WTC11 (cell line): ENCODE results near the gene MESP2.

ENCODE experiments used
- CREB1 ChIP-seq: sonication (generic); formaldehyde crosslinking; IDR thresholded peaks from 2 replicates; pipeline ENCODE4 v1.8.0; 2023; ENCODE audit warnings: mild to moderate bottlenecking, missing genetic modification reagents
- NR3C1 ChIP-seq: sonication (generic); formaldehyde crosslinking; conservative IDR thresholded peaks from 2 replicates; pipeline ENCODE4 v1.8.1; 2023; ENCODE audit warnings: low read depth, mild to moderate bottlenecking, missing genetic modification reagents
- OVOL2 ChIP-seq: fragments of 250-450 bp; sonication (Bioruptor Pico); IDR thresholded peaks from 2 replicates; pipeline ENCODE4 v1.9.0; 2021; ENCODE audit warnings: mild to moderate bottlenecking, borderline replicate concordance
- ZNF396 ChIP-seq: fragments of 250-450 bp; sonication (Bioruptor Pico); IDR thresholded peaks from 2 replicates; pipeline ENCODE4 v1.8.0; 2021; ENCODE audit warnings: mild to moderate bottlenecking, moderate library complexity, borderline replicate concordance
- TF ChIP-seq, protein P1 (sequence below): fragments of 200-600 bp; IDR thresholded peaks from 2 replicates; pipeline ENCODE4 v1.8.0; 2022; ENCODE audit warnings: antibody characterized with exemption
- TF ChIP-seq, protein P2 (sequence below): sonication (generic); formaldehyde crosslinking; IDR thresholded peaks from 2 replicates; pipeline ENCODE4 v1.8.0; 2022; ENCODE audit warnings: mild to moderate bottlenecking, missing genetic modification reagents
- TF ChIP-seq, protein P3 (sequence below): sonication (generic); formaldehyde crosslinking; IDR thresholded peaks from 2 replicates; pipeline ENCODE4 v1.8.1; 2022; ENCODE audit warnings: low read depth, missing genetic modification reagents, borderline replicate concordance

- TF ChIP-seq OVOL2 (CRISPR knock-in tag): no peak
- TF ChIP-seq, protein P1, sequence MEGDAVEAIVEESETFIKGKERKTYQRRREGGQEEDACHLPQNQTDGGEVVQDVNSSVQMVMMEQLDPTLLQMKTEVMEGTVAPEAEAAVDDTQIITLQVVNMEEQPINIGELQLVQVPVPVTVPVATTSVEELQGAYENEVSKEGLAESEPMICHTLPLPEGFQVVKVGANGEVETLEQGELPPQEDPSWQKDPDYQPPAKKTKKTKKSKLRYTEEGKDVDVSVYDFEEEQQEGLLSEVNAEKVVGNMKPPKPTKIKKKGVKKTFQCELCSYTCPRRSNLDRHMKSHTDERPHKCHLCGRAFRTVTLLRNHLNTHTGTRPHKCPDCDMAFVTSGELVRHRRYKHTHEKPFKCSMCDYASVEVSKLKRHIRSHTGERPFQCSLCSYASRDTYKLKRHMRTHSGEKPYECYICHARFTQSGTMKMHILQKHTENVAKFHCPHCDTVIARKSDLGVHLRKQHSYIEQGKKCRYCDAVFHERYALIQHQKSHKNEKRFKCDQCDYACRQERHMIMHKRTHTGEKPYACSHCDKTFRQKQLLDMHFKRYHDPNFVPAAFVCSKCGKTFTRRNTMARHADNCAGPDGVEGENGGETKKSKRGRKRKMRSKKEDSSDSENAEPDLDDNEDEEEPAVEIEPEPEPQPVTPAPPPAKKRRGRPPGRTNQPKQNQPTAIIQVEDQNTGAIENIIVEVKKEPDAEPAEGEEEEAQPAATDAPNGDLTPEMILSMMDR: no peak
- no peak for TF ChIP-seq ZNF396 (CRISPR knock-in tag)
- TF ChIP-seq CREB1 (CRISPR knock-in tag): no peak
- TF ChIP-seq NR3C1: no peak
- TF ChIP-seq, protein P2, sequence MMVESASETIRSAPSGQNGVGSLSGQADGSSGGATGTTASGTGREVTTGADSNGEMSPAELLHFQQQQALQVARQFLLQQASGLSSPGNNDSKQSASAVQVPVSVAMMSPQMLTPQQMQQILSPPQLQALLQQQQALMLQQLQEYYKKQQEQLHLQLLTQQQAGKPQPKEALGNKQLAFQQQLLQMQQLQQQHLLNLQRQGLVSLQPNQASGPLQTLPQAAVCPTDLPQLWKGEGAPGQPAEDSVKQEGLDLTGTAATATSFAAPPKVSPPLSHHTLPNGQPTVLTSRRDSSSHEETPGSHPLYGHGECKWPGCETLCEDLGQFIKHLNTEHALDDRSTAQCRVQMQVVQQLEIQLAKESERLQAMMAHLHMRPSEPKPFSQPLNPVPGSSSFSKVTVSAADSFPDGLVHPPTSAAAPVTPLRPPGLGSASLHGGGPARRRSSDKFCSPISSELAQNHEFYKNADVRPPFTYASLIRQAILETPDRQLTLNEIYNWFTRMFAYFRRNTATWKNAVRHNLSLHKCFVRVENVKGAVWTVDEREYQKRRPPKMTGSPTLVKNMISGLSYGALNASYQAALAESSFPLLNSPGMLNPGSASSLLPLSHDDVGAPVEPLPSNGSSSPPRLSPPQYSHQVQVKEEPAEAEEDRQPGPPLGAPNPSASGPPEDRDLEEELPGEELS (CRISPR knock-in tag): no peak
- TF ChIP-seq, protein P3, sequence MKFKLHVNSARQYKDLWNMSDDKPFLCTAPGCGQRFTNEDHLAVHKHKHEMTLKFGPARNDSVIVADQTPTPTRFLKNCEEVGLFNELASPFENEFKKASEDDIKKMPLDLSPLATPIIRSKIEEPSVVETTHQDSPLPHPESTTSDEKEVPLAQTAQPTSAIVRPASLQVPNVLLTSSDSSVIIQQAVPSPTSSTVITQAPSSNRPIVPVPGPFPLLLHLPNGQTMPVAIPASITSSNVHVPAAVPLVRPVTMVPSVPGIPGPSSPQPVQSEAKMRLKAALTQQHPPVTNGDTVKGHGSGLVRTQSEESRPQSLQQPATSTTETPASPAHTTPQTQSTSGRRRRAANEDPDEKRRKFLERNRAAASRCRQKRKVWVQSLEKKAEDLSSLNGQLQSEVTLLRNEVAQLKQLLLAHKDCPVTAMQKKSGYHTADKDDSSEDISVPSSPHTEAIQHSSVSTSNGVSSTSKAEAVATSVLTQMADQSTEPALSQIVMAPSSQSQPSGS (CRISPR knock-in tag): no peak
Measured at GRCh38 chr15:89728254-89728653, 47.9 kb upstream of the MESP2 start.
